MM.1S (cell line): ENCODE results near the gene SEMA4F.

ENCODE experiments used
- DNase-seq: peaks from one replicate; pipeline ENCODE4 v3.0.0-alpha.2; 2015
- H2AFZ ChIP-seq: fragments of 300-600 bp; sonication (generic); 2 replicates; pipeline ENCODE4 v1.6.0; 2016; ENCODE audit warnings: antibody characterized with exemption, low read length
- H3F3A ChIP-seq: fragments of 300-600 bp; sonication (generic); 2 replicates; pipeline ENCODE4 v1.6.1; 2016; ENCODE audit warnings: mild to moderate bottlenecking, antibody characterized with exemption, low read length, moderate library complexity, mixed read lengths; ENCODE audit not compliant: insufficient read depth
- H3K27ac ChIP-seq: fragments of 300-600 bp; sonication (generic); 2 replicates; pipeline ENCODE4 v1.5.1; 2016; ENCODE audit warnings: mild to moderate bottlenecking, low read length
- H3K27me3 ChIP-seq: fragments of 300-600 bp; sonication (generic); replicated peaks from 2 replicates; pipeline ENCODE4 v1.6.0; 2016; ENCODE audit warnings: low read length; ENCODE audit not compliant: insufficient read depth
- H3K36me3 ChIP-seq: fragments of 300-600 bp; sonication (generic); replicated peaks from 2 replicates; pipeline ENCODE4 v1.6.1; 2016; ENCODE audit warnings: mild to moderate bottlenecking, low read length, mixed read lengths; ENCODE audit not compliant: insufficient read depth
- H3K4me1 ChIP-seq: fragments of 300-600 bp; sonication (generic); 2 replicates; pipeline ENCODE4 v1.6.1; 2016; ENCODE audit warnings: low read length, mixed read lengths
- H3K4me2 ChIP-seq: fragments of 300-600 bp; sonication (generic); 2 replicates; pipeline ENCODE4 v1.6.0; 2016; ENCODE audit warnings: low read depth, low read length
- H3K4me3 ChIP-seq: fragments of 300-600 bp; sonication (generic); 2 replicates; pipeline ENCODE4 v1.5.1; 2016; ENCODE audit warnings: low read length, mixed read lengths
- H3K79me2 ChIP-seq: fragments of 300-600 bp; sonication (generic); 2 replicates; pipeline ENCODE4 v1.6.1; 2016; ENCODE audit warnings: mixed run types, low read length, mixed read lengths
- H3K9ac ChIP-seq: fragments of 300-600 bp; sonication (generic); 2 replicates; pipeline ENCODE4 v1.6.1; 2016; ENCODE audit warnings: low read length, mixed read lengths
- H3K9me2 ChIP-seq: fragments of 300-600 bp; sonication (generic); replicated peaks from 2 replicates; pipeline ENCODE4 v1.6.1; 2016; ENCODE audit warnings: mild to moderate bottlenecking, low read length, mixed read lengths; ENCODE audit not compliant: insufficient read depth
- H3K9me3 ChIP-seq: fragments of 300-600 bp; sonication (generic); replicated peaks from 2 replicates; pipeline ENCODE4 v1.6.1; 2016; ENCODE audit warnings: mild to moderate bottlenecking, low read length, mixed read lengths; ENCODE audit not compliant: insufficient read depth
- H4K20me1 ChIP-seq: fragments of 300-600 bp; sonication (generic); 2 replicates; pipeline ENCODE4 v1.6.1; 2016; ENCODE audit warnings: mild to moderate bottlenecking, low read length, moderate library complexity, mixed read lengths; ENCODE audit not compliant: insufficient read depth
- CTCF ChIP-seq: fragments of 300-600 bp; sonication (generic); IDR thresholded peaks from 2 replicates; pipeline ENCODE4 v1.5.1; 2016; ENCODE audit warnings: antibody characterized with exemption, low read length, mixed read lengths
- EZH2 ChIP-seq: fragments of 300-600 bp; sonication (generic); optimal IDR thresholded peaks from 2 replicates; pipeline ENCODE3; 2017; ENCODE audit warnings: low read depth, mild to moderate bottlenecking, antibody characterized with exemption, low read length, mixed read lengths
- EZH2phosphoT487 ChIP-seq: fragments of 300-600 bp; sonication (generic); IDR thresholded peaks from 2 replicates; pipeline ENCODE4 v1.6.1; 2018; ENCODE audit warnings: antibody characterized with exemption, low read length

The SEMA4F gene

GRCh38 chr2:74721316-74721715 is 67.3 kb downstream of the SEMA4F start:
- H3K4me3 ChIP-seq: no peak overlapping the region
- no peak overlapping the region for H3K4me2 ChIP-seq
- no peak overlapping the region for H3K27ac ChIP-seq
- no peaks in the 10 kb centered on the region for H3K9me3 ChIP-seq
- DNase-seq: no peak
- H3K4me1 ChIP-seq: no peaks in the 10 kb centered on the region
- no peaks in the 10 kb centered on the region for H3K36me3 ChIP-seq
- no peak for TF ChIP-seq EZH2
- no peak for TF ChIP-seq EZH2phosphoT487
- no peak for TF ChIP-seq CTCF
- no peaks in the 10 kb centered on the region for H4K20me1 ChIP-seq
- H3K9me2 ChIP-seq: no peaks in the 10 kb centered on the region
- no peaks in the 10 kb centered on the region for H3F3A ChIP-seq
- H3K27me3 ChIP-seq: no peaks in the 10 kb centered on the region; the same call in 1 of the 2 replicates
- H3K79me2 ChIP-seq: no peaks in the 10 kb centered on the region
- H2AFZ ChIP-seq: no peak overlapping the region
- H3K9ac ChIP-seq: no peak overlapping the region

- Histone ChIP-seq H3K9me3 (no peaks in the 10 kb centered on the region), H3K9ac (no peak overlapping the region), H3K4me3 (no peak overlapping the region), H3K27me3 (no peaks in the 10 kb centered on the region), H3K79me2 (no peaks in the 10 kb centered on the region), H3K4me2 (no peak overlapping the region), H3K9me2 (no peaks in the 10 kb centered on the region), H3K36me3 (no peaks in the 10 kb centered on the region), H3K27ac (no peak overlapping the region), H4K20me1 (no peaks in the 10 kb centered on the region), H3F3A (no peaks in the 10 kb centered on the region), H2AFZ (no peak overlapping the region), H3K4me1 (no peaks in the 10 kb centered on the region)
- TF ChIP-seq CTCF (no peak), EZH2phosphoT487 (no peak), EZH2 (no peak)
- no peak for DNase-seq
Measured at GRCh38 chr2:74724496-74724895, 70.4 kb downstream of the SEMA4F start.

GRCh38 chr2:74725287-74725686 is 71.2 kb downstream of the SEMA4F start:
- H3K4me1 ChIP-seq: no peaks in the 10 kb centered on the region
- no peak overlapping the region for H2AFZ ChIP-seq
- no peaks in the 10 kb centered on the region for H3K79me2 ChIP-seq
- H3K4me3 ChIP-seq: no peak overlapping the region
- no peaks in the 10 kb centered on the region for H3F3A ChIP-seq
- no peak overlapping the region for H3K27ac ChIP-seq
- H3K27me3 ChIP-seq: no peaks in the 10 kb centered on the region
- H3K4me2 ChIP-seq: no peak overlapping the region
- no peak overlapping the region for H3K9ac ChIP-seq
- no peaks in the 10 kb centered on the region for H3K36me3 ChIP-seq
- no peaks in the 10 kb centered on the region for H4K20me1 ChIP-seq
- no peak for DNase-seq
- H3K9me3 ChIP-seq: no peaks in the 10 kb centered on the region
- no peaks in the 10 kb centered on the region for H3K9me2 ChIP-seq
- TF ChIP-seq EZH2phosphoT487 (no peak), EZH2 (no peak), CTCF (no peak)

GRCh38 chr2:74728842-74729241 is 74.8 kb downstream of the SEMA4F start:
- no peak overlapping the region for H3K27ac ChIP-seq
- no peaks in the 10 kb centered on the region for H3F3A ChIP-seq
- H3K36me3 ChIP-seq: no peaks in the 10 kb centered on the region
- H3K4me3 ChIP-seq: no peak overlapping the region
- H4K20me1 ChIP-seq: no peaks in the 10 kb centered on the region
- H3K4me1 ChIP-seq: no peaks in the 10 kb centered on the region
- no peaks in the 10 kb centered on the region for H3K9me3 ChIP-seq
- no peak overlapping the region for H3K9ac ChIP-seq
- no peaks in the 10 kb centered on the region for H3K79me2 ChIP-seq
- no peaks in the 10 kb centered on the region for H3K27me3 ChIP-seq
- H2AFZ ChIP-seq: no peak overlapping the region
- H3K9me2 ChIP-seq: no peaks in the 10 kb centered on the region
- DNase-seq: no peak
- H3K4me2 ChIP-seq: no peak overlapping the region
- TF ChIP-seq EZH2: no peak
- no peak for TF ChIP-seq EZH2phosphoT487
- no peak for TF ChIP-seq CTCF
